Measurements from ENCODE around the gene GSTCD.

DNA sequence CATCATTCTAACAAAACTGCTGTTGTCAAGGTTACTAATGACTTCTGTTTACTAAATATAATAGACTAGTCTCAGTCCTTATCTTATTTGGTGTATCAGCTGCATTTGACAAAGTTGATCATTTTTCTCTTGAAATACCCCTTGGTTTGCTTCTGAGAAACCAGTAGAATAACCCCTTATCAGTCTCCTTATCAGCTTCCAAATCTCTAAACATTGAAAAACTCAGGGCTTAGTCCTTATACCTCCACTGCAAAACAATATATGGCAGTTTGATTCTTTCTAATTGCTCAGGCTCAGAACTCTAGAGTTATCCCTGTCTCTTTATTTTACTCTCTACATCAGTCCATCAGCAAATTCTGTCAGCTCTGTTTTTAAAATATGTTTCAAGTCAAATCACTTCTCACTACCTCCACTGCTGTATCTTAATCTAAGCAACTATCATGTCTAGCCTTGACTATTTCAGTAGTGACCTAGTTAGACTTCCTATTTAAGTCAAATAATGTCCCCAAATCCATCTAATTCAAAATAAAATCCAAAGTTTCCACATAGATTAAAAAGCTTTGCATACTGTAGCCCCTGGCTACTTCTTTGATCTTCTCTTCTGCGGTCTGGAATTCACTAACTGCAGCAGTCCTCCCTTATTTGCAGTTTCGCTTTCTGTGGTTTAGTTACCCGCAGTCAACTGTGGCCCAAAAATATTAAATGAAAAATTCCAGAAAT lies 99.6 kb downstream of the GSTCD start:
- TF ChIP-seq RCOR1 (IDR thresholded peaks at IDR 0.05; ENCODE audit: insufficient replicate concordance, low read length) (no peak), MAZ (IDR thresholded peaks at IDR 0.05; ENCODE audit: borderline replicate concordance, low read depth, low read length) (no peak), POLR2A (IDR thresholded peaks at IDR 0.05; ENCODE audit: low read depth, low read length) (no peak), MAFK (IDR thresholded peaks at IDR 0.05; ENCODE audit: low read depth, low read length) (no peak), BHLHE40 (IDR thresholded peaks at IDR 0.05; ENCODE audit: low read depth, low read length) (no peak)
- TF ChIP-seq, protein P1, sequence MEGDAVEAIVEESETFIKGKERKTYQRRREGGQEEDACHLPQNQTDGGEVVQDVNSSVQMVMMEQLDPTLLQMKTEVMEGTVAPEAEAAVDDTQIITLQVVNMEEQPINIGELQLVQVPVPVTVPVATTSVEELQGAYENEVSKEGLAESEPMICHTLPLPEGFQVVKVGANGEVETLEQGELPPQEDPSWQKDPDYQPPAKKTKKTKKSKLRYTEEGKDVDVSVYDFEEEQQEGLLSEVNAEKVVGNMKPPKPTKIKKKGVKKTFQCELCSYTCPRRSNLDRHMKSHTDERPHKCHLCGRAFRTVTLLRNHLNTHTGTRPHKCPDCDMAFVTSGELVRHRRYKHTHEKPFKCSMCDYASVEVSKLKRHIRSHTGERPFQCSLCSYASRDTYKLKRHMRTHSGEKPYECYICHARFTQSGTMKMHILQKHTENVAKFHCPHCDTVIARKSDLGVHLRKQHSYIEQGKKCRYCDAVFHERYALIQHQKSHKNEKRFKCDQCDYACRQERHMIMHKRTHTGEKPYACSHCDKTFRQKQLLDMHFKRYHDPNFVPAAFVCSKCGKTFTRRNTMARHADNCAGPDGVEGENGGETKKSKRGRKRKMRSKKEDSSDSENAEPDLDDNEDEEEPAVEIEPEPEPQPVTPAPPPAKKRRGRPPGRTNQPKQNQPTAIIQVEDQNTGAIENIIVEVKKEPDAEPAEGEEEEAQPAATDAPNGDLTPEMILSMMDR (conservative IDR thresholded peaks at IDR 0.05; ENCODE audit: low read depth, low read length), result no peak
- TF ChIP-seq, protein P2, sequence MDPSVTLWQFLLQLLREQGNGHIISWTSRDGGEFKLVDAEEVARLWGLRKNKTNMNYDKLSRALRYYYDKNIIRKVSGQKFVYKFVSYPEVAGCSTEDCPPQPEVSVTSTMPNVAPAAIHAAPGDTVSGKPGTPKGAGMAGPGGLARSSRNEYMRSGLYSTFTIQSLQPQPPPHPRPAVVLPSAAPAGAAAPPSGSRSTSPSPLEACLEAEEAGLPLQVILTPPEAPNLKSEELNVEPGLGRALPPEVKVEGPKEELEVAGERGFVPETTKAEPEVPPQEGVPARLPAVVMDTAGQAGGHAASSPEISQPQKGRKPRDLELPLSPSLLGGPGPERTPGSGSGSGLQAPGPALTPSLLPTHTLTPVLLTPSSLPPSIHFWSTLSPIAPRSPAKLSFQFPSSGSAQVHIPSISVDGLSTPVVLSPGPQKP (IDR thresholded peaks at IDR 0.05; ENCODE audit: borderline replicate concordance, low read depth, low read length), result no peak

Measured in IMR-90 (cell line).